PC-9 (cell line): ENCODE measurements around the gene PKP3. TPM values are rescaled to one million over a fixed set of nuclear protein-coding genes. Genes with fewer than 3 reads are reported as not detected.

Source experiments
- BruUV-seq: library from RNA; stranded (reverse); fragments of 400-500 nt; replicated peaks from 2 replicates; lab custom pipeline; 2021; lab: Mats Ljungman, UMichigan
- CTCF ChIA-PET: fragments of 300-600 bp; sonication (Branson Sonifier 250); formaldehyde crosslinking; loops from one replicate; lab custom pipeline; 2022; ENCODE audit warnings: antibody characterized with exemption; lab: Charles Lee
- POLR2A ChIA-PET: fragments of 300-600 bp; sonication (Branson Sonifier 250); formaldehyde crosslinking; loops from one replicate; lab custom pipeline; 2022; ENCODE audit warnings: antibody characterized with exemption; ENCODE audit not compliant: unreplicated experiment; lab: Charles Lee
- DNase-seq, 2 experiments: peaks; one replicate each; pipeline versions ENCODE4 v3.0.0 to v3.0.0-alpha.2; 2015 to 2022; ENCODE audit warnings: mixed read lengths in 1 of 2
- H2AFZ ChIP-seq: fragments of 200-600 bp; sonication (generic); 2 replicates; pipeline ENCODE4 v1.8.1; 2017; ENCODE audit warnings: antibody characterized with exemption
- H3F3A ChIP-seq: fragments of 200-600 bp; sonication (generic); 2 replicates; pipeline ENCODE4 v1.8.1; 2017; ENCODE audit warnings: antibody characterized with exemption, mild to moderate bottlenecking, low read depth; ENCODE audit not compliant: insufficient read depth
- H3K27ac ChIP-seq: fragments of 200-600 bp; sonication (generic); 2 replicates; pipeline ENCODE4 v1.6.1; 2016; ENCODE audit warnings: mixed run types
- H3K27me3 ChIP-seq: fragments of 200-600 bp; sonication (generic); 2 replicates; pipeline ENCODE4 v1.6.1; 2016; ENCODE audit warnings: low read depth, mixed run types; ENCODE audit not compliant: insufficient read depth
- H3K36me3 ChIP-seq: fragments of 200-600 bp; sonication (generic); 2 replicates; pipeline ENCODE4 v1.6.1; 2016; ENCODE audit warnings: low read depth, mixed run types
- H3K4me1 ChIP-seq: fragments of 200-600 bp; sonication (generic); replicated peaks from 2 replicates; pipeline ENCODE4 v1.6.1; 2016; ENCODE audit warnings: mixed run types; ENCODE audit not compliant: insufficient read depth
- H3K4me2 ChIP-seq: fragments of 200-600 bp; sonication (generic); 2 replicates; pipeline ENCODE4 v1.6.1; 2017; ENCODE audit warnings: mixed run types
- H3K4me3 ChIP-seq: fragments of 200-600 bp; sonication (generic); 2 replicates; pipeline ENCODE4 v1.6.1; 2016; ENCODE audit warnings: mixed run types
- H3K79me2 ChIP-seq: fragments of 200-600 bp; sonication (generic); 2 replicates; pipeline ENCODE4 v1.6.1; 2017; ENCODE audit warnings: low read depth, mixed run types
- H3K9me2 ChIP-seq: fragments of 200-600 bp; sonication (generic); 2 replicates; pipeline ENCODE4 v1.8.1; 2017; ENCODE audit warnings: mild to moderate bottlenecking; ENCODE audit not compliant: insufficient read depth
- H3K9me3 ChIP-seq: fragments of 200-600 bp; sonication (generic); 2 replicates; pipeline ENCODE4 v1.8.1; 2016; ENCODE audit warnings: low read depth; ENCODE audit not compliant: insufficient read depth
- H4K20me1 ChIP-seq: fragments of 200-600 bp; sonication (generic); 2 replicates; pipeline ENCODE4 v1.8.1; 2017; ENCODE audit not compliant: insufficient read depth
- EZH2 ChIP-seq: fragments of 200-600 bp; sonication (generic); IDR thresholded peaks from 2 replicates; pipeline ENCODE4 v1.8.0; 2017; ENCODE audit warnings: antibody characterized with exemption, low read depth
- intact Hi-C: fragments of 100-400 bp; cut with micrococcal nuclease; formaldehyde crosslinking; loops from one replicate; pipeline ENCODE4 v1.10.0; 2022; ENCODE audit not compliant: unreplicated experiment
- total RNA-seq: library from RNA; stranded (reverse); gene quantifications from 2 replicates; pipeline ENCODE4 v1.2.3, GENCODE V29; 2021
- TF ChIP-seq, protein P1 (sequence below): fragments of 200-600 bp; sonication (generic); conservative IDR thresholded peaks from 2 replicates; pipeline ENCODE4 v1.6.1; 2017; ENCODE audit warnings: mixed run types, antibody characterized with exemption, mild to moderate bottlenecking, moderate library complexity

PKP3 gene
- total RNA-seq, 1 experiment from 2014 or later, result 83.7 TPM

DNA sequence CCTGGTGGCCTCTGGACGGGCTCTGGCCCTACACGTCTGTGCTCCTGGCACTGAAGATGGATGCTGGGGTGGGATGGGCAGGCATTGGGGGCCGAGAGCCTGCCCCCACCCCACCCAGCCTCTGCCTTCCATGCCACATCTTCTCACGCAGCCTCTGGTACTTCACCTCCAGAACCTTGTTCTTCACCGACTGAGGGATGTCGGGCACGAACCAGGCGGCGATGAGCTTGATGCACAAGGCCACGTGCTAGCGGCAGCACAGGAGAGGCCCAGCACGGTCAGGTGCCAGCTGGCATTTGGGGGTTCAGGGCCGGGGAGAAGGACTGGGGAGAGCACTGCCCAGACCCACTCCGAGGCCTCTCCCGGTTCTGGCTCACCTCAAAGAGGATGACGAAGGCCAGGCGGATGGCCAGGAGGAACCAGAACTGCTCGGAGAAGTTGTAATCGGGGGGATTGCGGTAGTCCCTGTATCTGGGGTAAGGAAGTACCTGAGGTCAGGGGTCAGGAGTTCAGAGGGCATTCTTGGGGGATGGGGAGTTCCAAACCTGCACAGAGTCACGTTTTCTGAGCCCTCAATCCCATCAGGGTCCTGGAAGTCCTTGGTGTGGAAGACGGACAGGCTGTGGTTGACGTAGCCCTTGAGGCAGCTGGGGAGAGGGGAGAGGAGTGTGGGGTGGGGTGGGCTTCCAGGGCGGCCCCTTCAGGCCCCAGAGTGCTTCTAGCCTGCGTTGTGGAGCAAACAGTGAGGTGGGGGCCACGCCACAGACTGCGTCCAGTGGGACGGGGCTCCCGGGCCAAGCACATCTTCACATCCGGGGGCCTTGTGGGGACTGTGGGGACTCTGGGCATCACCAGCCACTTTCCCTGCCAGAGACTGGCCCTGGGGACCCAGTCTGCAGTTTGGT lies 24.6 kb downstream of the PKP3 start:
- no peak for DNase-seq
- H3K79me2 ChIP-seq, result 0 out of 2 replicates have a peak, but pooled peaks cover 4% of the 10 kb centered on the region
- TF ChIP-seq, protein P1, sequence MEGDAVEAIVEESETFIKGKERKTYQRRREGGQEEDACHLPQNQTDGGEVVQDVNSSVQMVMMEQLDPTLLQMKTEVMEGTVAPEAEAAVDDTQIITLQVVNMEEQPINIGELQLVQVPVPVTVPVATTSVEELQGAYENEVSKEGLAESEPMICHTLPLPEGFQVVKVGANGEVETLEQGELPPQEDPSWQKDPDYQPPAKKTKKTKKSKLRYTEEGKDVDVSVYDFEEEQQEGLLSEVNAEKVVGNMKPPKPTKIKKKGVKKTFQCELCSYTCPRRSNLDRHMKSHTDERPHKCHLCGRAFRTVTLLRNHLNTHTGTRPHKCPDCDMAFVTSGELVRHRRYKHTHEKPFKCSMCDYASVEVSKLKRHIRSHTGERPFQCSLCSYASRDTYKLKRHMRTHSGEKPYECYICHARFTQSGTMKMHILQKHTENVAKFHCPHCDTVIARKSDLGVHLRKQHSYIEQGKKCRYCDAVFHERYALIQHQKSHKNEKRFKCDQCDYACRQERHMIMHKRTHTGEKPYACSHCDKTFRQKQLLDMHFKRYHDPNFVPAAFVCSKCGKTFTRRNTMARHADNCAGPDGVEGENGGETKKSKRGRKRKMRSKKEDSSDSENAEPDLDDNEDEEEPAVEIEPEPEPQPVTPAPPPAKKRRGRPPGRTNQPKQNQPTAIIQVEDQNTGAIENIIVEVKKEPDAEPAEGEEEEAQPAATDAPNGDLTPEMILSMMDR, result no peak
- no TSS peak for BruUV-seq
- CTCF ChIA-PET, result no interaction called here
- no peak overlapping the region for H3K27ac ChIP-seq
- H3K4me1 ChIP-seq, result peaks cover 5% of the 10 kb centered on the region
- no peaks in the 10 kb centered on the region for H3K9me3 ChIP-seq
- H3K4me2 ChIP-seq, result no peak overlapping the region
- H4K20me1 ChIP-seq, result no peaks in the 10 kb centered on the region; the same call in 1 of the 2 replicates
- H3K4me3 ChIP-seq, result no peak overlapping the region
- H3K9me2 ChIP-seq, result no peaks in the 10 kb centered on the region
- no peaks in the 10 kb centered on the region for H3K27me3 ChIP-seq
- H3F3A ChIP-seq, result no peaks in the 10 kb centered on the region
- no peak overlapping the region for H2AFZ ChIP-seq
- H3K36me3 ChIP-seq, result no peaks in the 10 kb centered on the region
- POLR2A ChIA-PET, result no interaction called here
- intact Hi-C loops, result no loop called here

DNA sequence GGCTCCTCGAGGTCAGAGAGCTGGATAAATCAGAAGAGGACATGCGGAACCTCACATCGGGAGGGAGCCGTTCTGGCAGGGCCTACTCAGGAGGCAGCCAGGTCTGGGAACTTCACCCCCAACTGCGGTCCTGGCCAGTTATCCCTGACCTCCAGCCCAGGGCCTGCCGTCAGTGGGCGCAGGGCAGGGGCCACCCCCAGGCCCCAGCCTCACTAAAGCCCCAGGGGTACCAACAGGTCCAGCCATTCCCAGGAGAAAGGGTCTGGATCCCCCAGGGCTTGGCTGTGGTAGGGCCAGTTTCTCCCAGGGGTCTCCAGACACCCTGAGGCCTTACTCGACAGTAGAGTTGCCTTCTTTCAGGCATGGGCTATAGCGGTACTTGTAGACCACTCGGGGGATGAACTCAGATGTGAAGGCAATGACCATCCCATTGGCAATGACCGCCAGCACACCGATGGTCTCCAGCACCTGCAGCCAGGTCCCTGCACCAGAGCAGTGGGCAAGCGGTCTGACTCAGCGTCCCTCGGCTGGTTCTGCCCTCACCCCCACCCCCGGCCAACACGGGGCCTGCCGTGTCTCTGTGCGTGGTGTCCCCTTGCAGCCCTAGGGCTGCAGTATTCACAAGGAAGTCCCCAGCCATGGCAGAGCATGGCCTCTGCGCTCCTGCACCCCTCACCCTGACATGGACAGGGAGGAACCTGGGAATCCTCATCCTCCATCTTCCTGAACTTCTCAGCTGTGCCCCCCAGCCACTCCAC lies 25.4 kb downstream of the PKP3 start:
- CTCF ChIA-PET, result no interaction called here
- Histone ChIP-seq H3K4me1 (peaks cover 5% of the 10 kb centered on the region), H3K4me3 (no peak overlapping the region), H3K4me2 (no peak overlapping the region), H3K79me2 (0 out of 2 replicates have a peak, but pooled peaks cover 4% of the 10 kb centered on the region), H3K36me3 (no peaks in the 10 kb centered on the region), H4K20me1 (no peaks in the 10 kb centered on the region; the same call in 1 of the 2 replicates), H3K9me3 (no peaks in the 10 kb centered on the region), H3K27me3 (no peaks in the 10 kb centered on the region), H3K9me2 (no peaks in the 10 kb centered on the region), H3F3A (no peaks in the 10 kb centered on the region), H2AFZ (no peak overlapping the region), H3K27ac (no peak overlapping the region)
- no peak for TF ChIP-seq EZH2
- TF ChIP-seq, protein P1, result no peak
- no peak for DNase-seq
- POLR2A ChIA-PET, result no interaction called here
- BruUV-seq, result no TSS peak
- intact Hi-C loops, result no loop called here

DNA sequence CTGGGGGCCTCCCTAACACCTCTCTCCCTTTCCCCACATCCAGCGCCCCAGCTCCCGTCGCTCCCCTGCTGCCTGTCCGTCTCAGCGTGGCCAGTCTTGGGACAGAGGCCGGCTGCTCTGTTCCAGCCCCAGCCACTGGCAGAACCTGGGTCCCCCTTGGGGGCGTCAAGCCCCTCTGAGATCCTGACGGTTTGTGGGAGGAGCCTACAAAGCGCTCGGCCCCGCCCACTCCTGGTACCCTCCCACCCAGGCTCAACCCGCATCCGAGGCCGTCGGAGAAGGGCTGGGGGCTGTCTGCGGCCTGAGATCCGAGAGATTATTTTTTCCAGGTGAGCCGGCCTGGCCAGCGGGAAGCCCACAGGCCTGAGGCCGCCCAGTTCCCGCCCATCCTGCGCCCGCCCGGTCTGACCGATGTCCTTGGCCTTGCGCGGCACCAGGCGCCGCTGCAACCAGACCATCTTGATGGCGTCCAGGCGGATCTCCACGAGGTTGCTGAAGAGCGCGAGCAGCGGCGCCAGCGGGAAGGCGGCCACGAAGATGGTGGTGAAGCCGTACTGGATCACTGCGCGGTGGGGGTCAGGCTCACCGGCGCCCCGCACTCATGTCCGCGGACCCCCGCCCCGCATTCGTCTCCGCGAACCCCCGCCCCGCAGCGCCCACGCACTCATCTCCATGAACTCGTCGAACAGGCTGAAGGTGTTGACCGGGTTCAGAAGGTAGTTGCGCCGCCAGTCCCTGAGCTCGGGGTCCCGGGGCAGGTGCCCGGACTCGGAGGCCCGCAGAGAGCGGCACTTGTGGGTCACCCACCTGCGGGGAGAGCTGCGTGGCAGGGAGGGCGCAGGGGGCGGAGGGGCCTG lies 26.3 kb downstream of the PKP3 start:
- BruUV-seq, result no TSS peak
- no peaks in the 10 kb centered on the region for H3K27me3 ChIP-seq
- no peak overlapping the region for H3K4me2 ChIP-seq
- TF ChIP-seq, protein P1, result no peak
- TF ChIP-seq EZH2, result no peak
- H2AFZ ChIP-seq, result no peak overlapping the region
- ChIA-PET CTCF (interaction anchor here (0.8 kb wide), 1 partner anchor 73 kb away, joined by 4 read pairs; no protein-coding TSS in a partner anchor), POLR2A (no interaction called here)
- H3K27ac ChIP-seq, result no peak overlapping the region
- peaks cover 5% of the 10 kb centered on the region for H3K4me1 ChIP-seq
- no peak for DNase-seq
- 0 out of 2 replicates have a peak, but pooled peaks cover 4% of the 10 kb centered on the region for H3K79me2 ChIP-seq
- no peaks in the 10 kb centered on the region for H3K9me3 ChIP-seq
- no peaks in the 10 kb centered on the region; the same call in 1 of the 2 replicates for H4K20me1 ChIP-seq
- intact Hi-C loops, result no loop called here
- H3K36me3 ChIP-seq, result no peaks in the 10 kb centered on the region
- no peaks in the 10 kb centered on the region for H3K9me2 ChIP-seq
- no peak overlapping the region for H3K4me3 ChIP-seq
- H3F3A ChIP-seq, result no peaks in the 10 kb centered on the region
